CD8-positive, alpha-beta memory T cell (primary cell): ENCODE measurements around the gene OR5M3. TPM values are rescaled to one million over a fixed set of nuclear protein-coding genes. Genes with fewer than 3 reads are reported as not detected.

Experiments
- CTCF ChIA-PET: fragments of 350-600 bp; sonication (Branson Sonifier 250); formaldehyde crosslinking; loops from one replicate; lab custom pipeline; 2021; ENCODE audit warnings: antibody characterized with exemption; lab: Charles Lee
- POLR2A ChIA-PET: fragments of 350-600 bp; sonication (Branson Sonifier 250); formaldehyde crosslinking; loops from one replicate; lab custom pipeline; 2021; ENCODE audit warnings: antibody characterized with exemption; lab: Charles Lee
- DNase-seq, 5 donors: peaks; one replicate each; pipeline versions ENCODE4 v3.0.0 to v3.0.0-alpha.2; 2020 to 2022; ENCODE audit warnings: mixed read lengths in 1 of 5
- H3K27ac ChIP-seq: one replicate; pipeline ENCODE4 v1.7.0; 2013; ENCODE audit warnings: low read depth, mild to moderate bottlenecking, low read length, moderate library complexity
- H3K27me3 ChIP-seq: 2 replicates; pipeline ENCODE4 v1.7.0; 2013; ENCODE audit warnings: low read length, mild to moderate bottlenecking; ENCODE audit not compliant: insufficient read depth, poor library complexity, severe bottlenecking
- H3K36me3 ChIP-seq: 2 replicates; pipeline ENCODE4 v1.7.0; 2013; ENCODE audit warnings: mild to moderate bottlenecking, low read length, moderate library complexity; ENCODE audit not compliant: insufficient read depth
- H3K4me1 ChIP-seq: 2 replicates; pipeline ENCODE4 v1.7.0; 2013; ENCODE audit warnings: mild to moderate bottlenecking, low read length, moderate library complexity; ENCODE audit not compliant: insufficient read depth
- H3K4me3 ChIP-seq: 2 replicates; pipeline ENCODE4 v1.7.0; 2013; ENCODE audit warnings: mild to moderate bottlenecking, low read length
- H3K9me3 ChIP-seq: 2 replicates; pipeline ENCODE4 v1.7.0; 2013; ENCODE audit warnings: mild to moderate bottlenecking, low read length
- H3K27ac Mint-ChIP-seq, 8 donors: one replicate each; pipeline ENCODE4 v1.8.0; 2020 to 2021; ENCODE audit warnings: mixed read lengths in 8 of 8, mild to moderate bottlenecking in 6 of 8, inconsistent platforms in 3 of 8, moderate library complexity in 3 of 8
- H3K27me3 Mint-ChIP-seq, 2 donors: one replicate each; pipeline ENCODE4 v1.8.0; 2020 to 2021; ENCODE audit warnings: mixed read lengths in 2 of 2, mild to moderate bottlenecking in 1 of 2, moderate library complexity in 1 of 2
- H3K36me3 Mint-ChIP-seq, 3 donors: one replicate each; pipeline ENCODE4 v1.8.0; 2020 to 2021; ENCODE audit warnings: mixed read lengths in 3 of 3, inconsistent platforms in 1 of 3, mild to moderate bottlenecking in 1 of 3
- H3K4me1 Mint-ChIP-seq, 3 donors: one replicate each; pipeline ENCODE4 v1.8.0; 2020 to 2021; ENCODE audit warnings: mixed read lengths in 3 of 3, inconsistent platforms in 1 of 3, mild to moderate bottlenecking in 1 of 3
- H3K4me3 Mint-ChIP-seq, 7 donors: one replicate each; pipeline ENCODE4 v1.8.0; 2020 to 2021; ENCODE audit warnings: mixed read lengths in 7 of 7, mild to moderate bottlenecking in 6 of 7, moderate library complexity in 4 of 7, inconsistent platforms in 2 of 7
- H3K9me3 Mint-ChIP-seq, 5 donors: one replicate each; pipeline ENCODE4 v1.8.0; 2020 to 2022; ENCODE audit warnings: mixed read lengths in 5 of 5, mild to moderate bottlenecking in 3 of 5, moderate library complexity in 2 of 5, inconsistent platforms in 1 of 5
- polyA plus RNA-seq: library from polyadenylated mRNA; unstranded; fragments of 300-500 nt; fragmentation: Illumina TruSeq; gene quantifications from one replicate; pipeline ENCODE4 v1.2.3, GENCODE V29; 2021
- total RNA-seq, 2 experiments: library from RNA; stranded (reverse); gene quantifications; one replicate each; pipeline ENCODE4 v1.2.3, GENCODE V29; 2021

Gene OR5M3
- total RNA-seq, result not detected
- not detected for polyA plus RNA-seq

GRCh38 chr11:56473252-56473651, at the start of gene OR5M3:
Gene OR5M3 (minus strand): TSS chr11:56473352. CDS start chr11:56470497, 2,855 bp downstream.
- H3K27me3 Mint-ChIP-seq, result no peaks in the 10 kb centered on the region
- H3K36me3 Mint-ChIP-seq, result no peaks in the 10 kb centered on the region
- no peak within 1 kb of the TSS for H3K4me3 Mint-ChIP-seq
- Histone ChIP-seq H3K9me3 (no peaks in the 10 kb centered on the region), H3K36me3 (no peaks in the 10 kb centered on the region), H3K4me1 (no peaks in the 10 kb centered on the region), H3K27ac (no peak within 1 kb of the TSS), H3K27me3 (no peaks in the 10 kb centered on the region), H3K4me3 (no peak within 1 kb of the TSS)
- no peak for DNase-seq
- H3K4me1 Mint-ChIP-seq, result no peaks in the 10 kb centered on the region
- ChIA-PET CTCF (no interaction called here), POLR2A (no interaction called here)
- H3K9me3 Mint-ChIP-seq, result peaks cover 3 to 19% (median 7%) of the 10 kb centered on the region in 5 donors
- no peak within 1 kb of the TSS for H3K27ac Mint-ChIP-seq

DNA sequence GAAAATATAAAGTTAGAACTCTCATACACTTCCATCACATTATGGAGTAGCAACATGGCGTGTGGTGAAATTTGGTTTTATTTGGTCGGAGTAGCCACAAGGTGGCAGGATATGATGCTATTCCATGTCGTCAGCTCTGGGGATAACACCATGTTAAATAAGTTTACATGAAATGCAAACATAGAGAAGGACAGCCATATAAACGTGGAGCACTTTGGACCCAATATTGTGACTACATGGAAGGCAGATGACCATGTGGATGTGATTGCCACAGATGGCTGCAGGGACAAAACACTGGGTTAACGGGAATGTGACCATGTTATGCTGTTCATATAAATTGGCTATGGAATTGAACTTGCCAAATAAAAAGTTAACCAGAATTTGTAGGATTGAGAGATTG, 48.9 kb upstream of the OR5M3 start:
- no peak overlapping the region for H3K27ac Mint-ChIP-seq

GRCh38 chr11:56513280-56513679, 40.1 kb upstream of the OR5M3 start:
- H3K4me3 Mint-ChIP-seq, result no peak overlapping the region
- ChIA-PET CTCF (no interaction called here), POLR2A (no interaction called here)

More for the DNA sequence above, 48.9 kb upstream of the OR5M3 start:
- Histone ChIP-seq H3K4me3 (no peak overlapping the region), H3K4me1 (no peaks in the 10 kb centered on the region), H3K27ac (no peak overlapping the region), H3K36me3 (no peaks in the 10 kb centered on the region), H3K27me3 (no peaks in the 10 kb centered on the region), H3K9me3 (no peaks in the 10 kb centered on the region)
- ChIA-PET CTCF (no interaction called here), POLR2A (no interaction called here)
- Mint-ChIP-seq H3K36me3 (no peaks in the 10 kb centered on the region), H3K4me3 (no peak overlapping the region), H3K4me1 (no peaks in the 10 kb centered on the region), H3K9me3 (peaks cover 4 to 42% (median 17%) of the 10 kb centered on the region in 5 donors), H3K27me3 (no peaks in the 10 kb centered on the region)
- no peak for DNase-seq

GRCh38 chr11:56509439-56509838, 36.3 kb upstream of the OR5M3 start:
- H3K27me3 Mint-ChIP-seq, result no peaks in the 10 kb centered on the region
- ChIA-PET CTCF (no interaction called here), POLR2A (no interaction called here)
- no peaks in the 10 kb centered on the region for H3K9me3 ChIP-seq
- H3K36me3 ChIP-seq, result no peaks in the 10 kb centered on the region
- H3K27me3 ChIP-seq, result no peaks in the 10 kb centered on the region
- no peak overlapping the region for H3K4me3 ChIP-seq
- DNase-seq, result no peak
- H3K4me3 Mint-ChIP-seq, result no peak overlapping the region
- no peaks in the 10 kb centered on the region for H3K4me1 Mint-ChIP-seq
- H3K27ac Mint-ChIP-seq, result no peak overlapping the region
- no peaks in the 10 kb centered on the region for H3K4me1 ChIP-seq
- H3K36me3 Mint-ChIP-seq, result no peaks in the 10 kb centered on the region
- H3K27ac ChIP-seq, result no peak overlapping the region
- H3K9me3 Mint-ChIP-seq, result peaks cover 7 to 40% (median 11%) of the 10 kb centered on the region in 5 donors

More at GRCh38 chr11:56513280-56513679, 40.1 kb upstream of the OR5M3 start:
- Histone ChIP-seq H3K27me3 (no peaks in the 10 kb centered on the region), H3K4me1 (no peaks in the 10 kb centered on the region), H3K4me3 (no peak overlapping the region), H3K9me3 (no peaks in the 10 kb centered on the region), H3K27ac (no peak overlapping the region), H3K36me3 (no peaks in the 10 kb centered on the region)
- no peak for DNase-seq
- Mint-ChIP-seq H3K27ac (no peak overlapping the region), H3K27me3 (no peaks in the 10 kb centered on the region), H3K36me3 (no peaks in the 10 kb centered on the region), H3K4me1 (no peaks in the 10 kb centered on the region), H3K9me3 (peaks cover 7 to 44% (median 19%) of the 10 kb centered on the region in 5 donors)

DNA sequence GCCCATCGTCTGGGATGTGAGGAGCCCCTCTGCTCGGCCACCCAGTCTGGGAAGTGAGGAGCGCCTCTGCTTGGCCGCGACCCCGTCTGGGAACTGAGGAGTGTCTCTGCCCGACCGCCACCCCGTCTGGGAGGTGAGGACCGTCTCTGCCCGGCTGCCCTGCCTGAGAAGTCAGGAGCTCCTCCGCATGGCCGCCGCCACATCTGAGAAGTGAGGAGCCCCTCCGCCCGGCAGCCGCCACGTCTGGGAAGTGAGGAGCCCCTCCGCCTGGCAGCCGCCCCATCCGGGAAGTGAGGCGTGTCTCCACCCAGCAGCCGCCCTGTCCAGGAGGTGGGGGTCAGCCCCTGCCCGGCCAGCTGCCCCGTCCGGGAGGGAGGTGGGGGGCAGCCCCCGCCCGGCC, 23.9 kb upstream of the OR5M3 start:
- CTCF ChIA-PET, result no interaction called here
- POLR2A ChIA-PET, result no interaction called here

GRCh38 chr11:56495117-56495516, 22.0 kb upstream of the OR5M3 start:
- Mint-ChIP-seq H3K4me1 (no peaks in the 10 kb centered on the region), H3K4me3 (no peak overlapping the region)
- H3K4me3 ChIP-seq, result no peak overlapping the region

More for the DNA sequence above, 23.9 kb upstream of the OR5M3 start:
- DNase-seq, result no peak
- Histone ChIP-seq H3K36me3 (no peaks in the 10 kb centered on the region), H3K4me3 (no peak overlapping the region), H3K27me3 (no peaks in the 10 kb centered on the region), H3K4me1 (no peaks in the 10 kb centered on the region), H3K27ac (no peak overlapping the region), H3K9me3 (no peaks in the 10 kb centered on the region)
- H3K4me3 Mint-ChIP-seq, result no peak overlapping the region
- no peaks in the 10 kb centered on the region for H3K36me3 Mint-ChIP-seq
- peaks cover 5 to 28% (median 8%) of the 10 kb centered on the region in 5 donors for H3K9me3 Mint-ChIP-seq
- H3K4me1 Mint-ChIP-seq, result no peaks in the 10 kb centered on the region
- H3K27ac Mint-ChIP-seq, result no peak overlapping the region
- no peaks in the 10 kb centered on the region for H3K27me3 Mint-ChIP-seq

DNA sequence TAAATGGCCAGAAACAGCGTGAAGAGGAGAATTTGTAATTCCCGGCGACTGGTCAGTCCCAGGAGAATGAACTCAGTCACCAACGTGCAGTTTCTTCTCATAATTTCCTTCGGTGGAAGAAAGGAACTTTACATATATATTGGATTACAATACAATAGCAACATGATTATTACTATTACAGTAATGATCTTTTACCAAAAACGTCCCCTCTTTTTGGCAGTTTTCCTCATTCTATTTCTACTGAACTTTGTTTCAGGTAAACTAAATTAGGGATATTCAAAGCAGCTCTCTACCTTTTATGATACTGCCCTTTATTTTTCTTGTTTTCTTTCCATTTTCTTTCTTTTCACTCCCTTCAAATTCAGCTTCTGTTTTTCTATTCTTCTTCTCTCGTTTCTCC, 18.1 kb upstream of the OR5M3 start, which contains the start of gene OR5M8:
OR5M8 (minus strand) TSS at position 101 of the 400 bp plus-strand sequence; CDS start at position 101, 0 bp downstream.
- Histone ChIP-seq H3K27ac (no peak within 1 kb of the TSS), H3K27me3 (no peaks in the 10 kb centered on the region), H3K4me1 (no peaks in the 10 kb centered on the region), H3K4me3 (no peak within 1 kb of the TSS), H3K36me3 (no peaks in the 10 kb centered on the region), H3K9me3 (no peaks in the 10 kb centered on the region)
- Mint-ChIP-seq H3K27ac (no peak within 1 kb of the TSS), H3K4me3 (no peak within 1 kb of the TSS), H3K27me3 (no peaks in the 10 kb centered on the region), H3K4me1 (no peaks in the 10 kb centered on the region), H3K36me3 (no peaks in the 10 kb centered on the region), H3K9me3 (peaks cover 4 to 30% (median 8%) of the 10 kb centered on the region in 5 donors)
- no peak for DNase-seq
- ChIA-PET CTCF (no interaction called here), POLR2A (no interaction called here)

More at GRCh38 chr11:56495117-56495516, 22.0 kb upstream of the OR5M3 start:
- CTCF ChIA-PET, result no interaction called here
- H3K36me3 Mint-ChIP-seq, result no peaks in the 10 kb centered on the region
- H3K36me3 ChIP-seq, result no peaks in the 10 kb centered on the region
- no peaks in the 10 kb centered on the region for H3K27me3 Mint-ChIP-seq
- no peak overlapping the region for H3K27ac Mint-ChIP-seq
- H3K4me1 ChIP-seq, result no peaks in the 10 kb centered on the region
- H3K9me3 Mint-ChIP-seq, result peaks cover 5 to 34% (median 11%) of the 10 kb centered on the region in 5 donors
- no peaks in the 10 kb centered on the region for H3K9me3 ChIP-seq
- POLR2A ChIA-PET, result no interaction called here
- DNase-seq, result no peak
- no peaks in the 10 kb centered on the region for H3K27me3 ChIP-seq
- H3K27ac ChIP-seq, result no peak overlapping the region

GRCh38 chr11:56486801-56487200, 13.6 kb upstream of the OR5M3 start:
- Histone ChIP-seq H3K27me3 (no peaks in the 10 kb centered on the region), H3K4me1 (no peaks in the 10 kb centered on the region), H3K27ac (no peak overlapping the region), H3K4me3 (no peak overlapping the region), H3K36me3 (no peaks in the 10 kb centered on the region), H3K9me3 (no peaks in the 10 kb centered on the region)
- CTCF ChIA-PET, result no interaction called here
- no peak for DNase-seq
- no peak overlapping the region for H3K27ac Mint-ChIP-seq
- no peak overlapping the region for H3K4me3 Mint-ChIP-seq
- H3K9me3 Mint-ChIP-seq, result peaks cover 4 to 24% (median 13%) of the 10 kb centered on the region in 5 donors
- no peaks in the 10 kb centered on the region for H3K36me3 Mint-ChIP-seq
- no peaks in the 10 kb centered on the region for H3K27me3 Mint-ChIP-seq
- H3K4me1 Mint-ChIP-seq, result no peaks in the 10 kb centered on the region
- POLR2A ChIA-PET, result no interaction called here
